HG03571 (cell line): ENCODE results near the gene LSM14A.
A peak's percentile ranks its signal among the peaks of the same experiment; 100 is the strongest.

Experiments
- ATAC-seq: cut with Tn5 transposase; IDR thresholded peaks from one replicate; pipeline ENCODE4 v1.9.1; 2021; ENCODE audit not compliant: unreplicated experiment

LSM14A gene

DNA sequence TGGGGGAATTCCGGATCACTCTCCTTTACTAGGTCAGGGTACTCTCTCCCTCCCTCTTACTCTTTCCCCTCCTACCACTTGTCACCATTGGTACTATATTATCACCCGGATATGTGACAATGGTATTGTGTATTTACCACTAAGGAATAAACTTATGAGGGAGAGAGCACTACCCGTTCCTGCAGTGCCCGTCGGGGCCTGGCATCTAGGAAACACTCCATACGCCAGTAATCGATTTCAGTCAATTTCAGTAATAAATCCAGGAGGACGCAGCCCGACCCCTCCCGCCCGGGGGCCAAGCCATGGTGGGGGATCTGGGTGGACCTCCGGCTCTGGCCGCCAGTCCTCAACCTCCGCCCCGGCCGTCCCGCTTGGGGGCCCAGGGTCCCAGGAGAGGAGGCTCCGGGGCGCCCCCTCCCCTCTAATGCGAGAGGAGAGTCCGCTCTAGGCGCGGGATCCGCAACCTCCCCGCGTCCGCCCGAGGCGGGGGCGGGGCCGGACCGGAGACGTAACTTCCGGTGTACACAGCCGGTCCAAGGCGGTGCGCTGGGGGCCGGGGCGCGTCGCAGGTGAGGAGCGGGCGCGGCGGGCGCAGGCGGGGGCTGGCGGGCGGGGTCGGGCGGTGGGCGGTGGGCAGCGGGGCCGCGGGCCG lies 81.9 kb downstream of the LSM14A start, which contains the start of gene GARRE1:
GARRE1 (plus strand) TSS at position 509 of the 652 bp plus-strand sequence. CDS start 45,920 bp downstream, outside the sequence.
- ATAC-seq, result peak; percentile 92

- peak; percentile 48 for ATAC-seq
These were observed 82.6 kb downstream of the LSM14A start for GRCh38 chr19:34254698-34255432.

- no peak for ATAC-seq
These were observed 83.2 kb downstream of the LSM14A start for GRCh38 chr19:34255546-34255945.

DNA sequence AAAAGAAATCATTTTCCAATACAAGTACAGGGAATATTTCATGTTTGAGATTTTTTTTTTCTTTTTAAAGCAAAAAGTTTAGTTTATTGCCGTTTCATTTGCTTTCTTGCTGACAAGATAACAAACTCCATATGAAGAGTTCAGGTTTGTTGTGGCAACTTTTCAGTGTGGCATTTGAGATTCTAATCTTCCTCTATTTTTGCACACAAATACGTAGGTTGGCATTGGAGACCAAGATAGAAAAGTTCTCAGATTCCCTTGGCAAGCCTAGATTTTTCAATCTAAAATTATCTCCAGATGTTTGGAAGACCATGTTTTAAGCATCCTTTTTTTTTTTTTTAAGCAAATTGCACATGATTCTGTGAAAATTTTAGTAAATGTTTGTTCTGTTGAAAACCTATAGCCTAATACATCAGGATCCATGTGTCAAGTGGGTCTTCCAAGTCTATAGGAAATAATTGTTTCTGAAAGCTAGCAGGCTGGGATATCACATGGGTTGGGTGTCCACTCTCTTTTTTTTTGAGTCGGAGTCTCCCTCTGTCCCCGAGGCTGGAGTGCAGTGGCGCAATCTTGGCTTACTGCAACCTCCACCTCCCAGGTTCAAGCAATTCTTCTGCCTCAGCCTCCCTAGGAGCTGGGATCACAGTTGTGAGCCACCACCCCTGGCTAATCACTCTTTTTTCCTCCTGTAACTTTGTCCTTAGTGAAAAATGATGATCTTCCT lies 84.7 kb downstream of the LSM14A start:
- no peak for ATAC-seq

DNA sequence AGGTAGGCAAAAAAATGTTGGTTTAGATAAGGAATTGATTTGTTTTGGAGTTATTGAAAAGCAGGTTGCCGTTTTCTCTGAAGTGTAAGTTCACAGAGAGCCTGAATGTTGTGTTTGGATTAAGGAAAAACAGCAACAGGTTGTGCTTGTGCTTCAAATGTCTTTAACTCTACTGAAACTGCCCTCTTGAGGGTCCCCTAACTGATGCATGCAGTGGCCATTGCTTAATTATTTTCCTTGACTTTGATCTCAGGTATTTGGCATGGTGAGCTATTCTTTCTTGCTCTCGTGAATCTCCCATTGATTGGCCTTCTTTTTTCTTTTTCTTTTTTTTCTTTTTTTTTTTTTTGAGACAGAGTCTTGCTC lies 85.2 kb downstream of the LSM14A start:
- ATAC-seq, result no peak

- ATAC-seq, result no peak
These were observed 87.2 kb downstream of the LSM14A start for GRCh38 chr19:34259367-34260095.

- no peak for ATAC-seq
These were observed 88.5 kb downstream of the LSM14A start for GRCh38 chr19:34260771-34261173.

GRCh38 chr19:34261334-34262109 lies 89.2 kb downstream of the LSM14A start:
- ATAC-seq, result no peak

DNA sequence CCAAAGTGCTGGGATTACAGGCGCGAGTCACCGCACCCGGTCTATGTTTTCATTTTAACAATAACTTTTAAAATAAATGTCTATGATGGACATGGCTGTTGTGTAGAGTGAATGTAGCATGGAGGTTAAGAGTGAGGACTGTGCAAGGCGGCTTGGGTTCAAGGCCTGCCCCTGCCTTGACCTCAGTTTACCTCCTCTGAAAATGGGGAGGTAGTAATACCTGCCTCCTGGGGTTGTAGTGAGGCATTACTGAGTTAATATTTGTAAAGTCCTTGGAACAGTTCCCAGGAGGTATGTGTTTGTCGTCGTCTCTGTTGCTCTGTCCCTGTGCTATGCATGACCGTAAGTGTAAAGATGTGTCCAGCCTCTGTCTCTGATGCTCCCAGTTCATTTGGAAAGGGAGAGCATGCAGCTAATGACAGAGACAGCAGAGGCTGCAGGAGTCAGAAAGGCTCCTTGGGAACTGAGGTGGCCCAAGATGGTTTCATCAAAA lies 91.5 kb downstream of the LSM14A start:
- no peak for ATAC-seq

DNA sequence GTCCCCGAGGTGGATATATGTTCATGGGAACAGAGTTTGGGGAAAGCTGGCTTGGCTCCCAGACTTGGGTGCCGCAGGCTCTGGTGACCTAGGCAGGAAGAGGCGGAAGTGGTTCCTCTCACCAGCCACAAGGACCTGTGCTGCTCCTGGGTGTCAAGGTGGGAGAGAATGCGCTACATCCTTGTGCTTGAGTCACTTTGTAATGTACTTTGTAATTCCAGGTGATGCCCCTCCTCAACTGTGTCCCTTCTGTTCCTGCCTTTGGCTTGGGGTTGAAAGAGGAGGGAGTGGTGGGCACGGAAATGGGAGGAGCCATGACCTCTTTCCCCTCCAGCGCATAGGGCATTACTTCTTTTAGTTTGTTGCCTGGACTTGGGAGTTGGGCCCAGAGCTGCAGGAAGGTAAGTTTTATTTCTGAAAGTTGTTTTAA lies 92.9 kb downstream of the LSM14A start:
- ATAC-seq, result no peak

DNA sequence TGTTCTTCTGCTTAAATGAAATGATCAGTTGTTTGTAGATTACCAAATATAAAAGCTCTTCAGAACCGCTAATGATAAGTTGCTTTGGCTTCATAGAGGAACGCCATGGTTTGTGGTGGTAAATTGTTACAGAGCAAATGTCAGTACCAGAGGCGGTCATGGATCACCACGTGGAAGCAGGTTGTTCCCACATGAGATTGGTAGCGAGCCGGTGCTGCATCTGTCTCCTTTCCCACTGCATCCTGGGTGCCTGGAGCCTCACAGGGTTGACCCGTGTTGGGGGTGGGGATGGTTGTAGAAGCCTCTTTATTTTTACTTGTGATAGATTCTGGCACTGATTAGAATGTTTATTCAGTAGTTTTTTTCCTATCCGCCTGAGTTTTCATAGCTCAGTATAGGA lies 96.8 kb downstream of the LSM14A start:
- no peak for ATAC-seq

DNA sequence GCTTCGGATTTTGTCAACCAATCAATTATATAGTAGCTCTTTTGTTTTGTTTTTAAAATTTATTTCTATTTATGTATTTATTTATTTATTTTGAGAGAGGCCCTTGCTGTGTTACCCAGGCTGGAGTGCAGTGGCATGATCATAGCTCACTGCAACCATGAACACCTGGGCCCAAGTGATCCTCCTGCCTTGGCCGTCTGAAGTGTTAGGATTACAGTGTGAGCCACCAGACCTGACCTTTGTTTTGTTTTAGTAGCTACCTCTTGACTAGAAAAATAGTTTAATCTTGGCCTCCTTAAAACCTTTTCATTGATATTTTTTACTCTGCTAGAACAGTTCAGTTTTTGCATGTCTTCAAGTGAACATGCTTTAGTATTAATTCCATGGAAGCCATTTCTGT lies 97.2 kb downstream of the LSM14A start:
- no peak for ATAC-seq

GRCh38 chr19:34269968-34270621 lies 97.8 kb downstream of the LSM14A start:
- peak; percentile 76 for ATAC-seq

- no peak for ATAC-seq
These were observed 100.8 kb downstream of the LSM14A start for GRCh38 chr19:34273121-34273520.

- no peak for ATAC-seq
These were observed 102.1 kb downstream of the LSM14A start for GRCh38 chr19:34274284-34274826.

DNA sequence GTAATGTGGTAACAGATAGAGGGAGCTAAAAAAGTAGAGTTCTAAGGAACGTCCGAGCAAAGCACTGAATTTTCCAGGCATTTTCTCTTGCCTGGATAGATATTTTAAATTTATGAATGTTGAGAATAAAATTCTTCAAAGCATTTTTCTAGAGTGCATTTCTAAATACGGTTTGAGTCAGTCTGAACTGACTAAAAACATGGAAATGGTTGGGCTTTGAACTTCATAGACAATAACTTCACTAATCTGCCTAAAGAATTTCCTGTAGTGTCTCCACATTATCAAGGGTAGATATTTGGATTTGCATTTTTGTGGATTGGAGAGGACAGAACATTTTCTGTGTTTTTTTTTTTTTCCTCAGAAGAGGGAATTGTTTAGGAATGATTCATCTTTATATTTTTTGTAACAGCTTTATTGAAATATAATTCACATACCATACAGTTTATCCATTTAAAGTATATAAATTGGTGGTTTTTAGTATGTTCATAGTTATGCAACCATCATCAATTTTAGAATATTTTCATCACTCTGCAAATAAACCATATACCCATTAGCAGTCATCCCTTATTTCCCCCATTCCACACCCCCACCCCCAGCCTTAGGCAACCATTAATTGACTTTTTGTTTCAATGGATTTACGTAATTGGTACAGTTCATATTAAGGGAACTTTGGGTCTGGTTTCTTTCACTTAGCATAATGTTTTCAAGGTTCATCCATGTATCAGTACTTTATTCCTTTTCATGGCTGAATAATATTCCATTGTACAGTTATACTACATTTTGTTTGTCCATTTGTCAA lies 102.7 kb downstream of the LSM14A start:
- no peak for ATAC-seq

DNA sequence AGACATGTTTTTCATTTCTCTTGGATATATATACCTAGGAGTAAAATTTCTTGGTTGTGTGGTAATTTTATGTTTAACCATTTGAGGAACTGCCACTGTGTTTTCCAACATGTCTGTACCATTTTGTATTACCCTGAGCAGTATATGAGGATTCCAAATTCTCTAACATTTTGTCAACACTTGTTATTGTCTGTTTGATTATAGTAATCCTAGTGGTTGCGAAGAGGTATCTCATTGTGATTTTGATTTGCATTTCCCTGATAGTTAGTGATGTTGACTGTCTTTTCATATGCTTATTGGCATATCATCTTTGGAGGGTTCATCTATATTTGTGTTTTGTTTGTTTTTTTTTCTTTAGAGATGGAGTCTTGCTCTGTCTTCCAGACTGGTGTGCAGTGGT lies 103.4 kb downstream of the LSM14A start:
- no peak for ATAC-seq

DNA sequence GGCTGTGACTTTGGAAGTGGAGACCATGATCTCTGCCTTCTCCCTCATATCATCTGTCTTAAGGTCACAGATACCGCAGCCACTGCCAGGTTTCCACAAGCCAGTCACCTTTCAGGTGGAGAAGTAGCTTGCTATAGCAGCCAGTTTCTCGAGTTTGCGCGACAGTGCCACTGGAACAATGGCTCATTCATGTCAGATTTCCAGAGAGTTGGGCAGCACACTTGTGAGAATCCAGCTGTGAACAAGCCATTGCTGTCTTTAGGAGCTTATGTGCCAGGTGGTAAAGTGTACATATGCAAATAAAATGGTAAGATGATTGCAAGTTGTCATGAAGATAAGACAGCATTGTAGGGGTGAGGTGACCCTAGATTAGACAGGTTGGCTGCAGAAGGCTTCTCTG lies 104.3 kb downstream of the LSM14A start:
- ATAC-seq, result no peak

- ATAC-seq, result no peak
These were observed 104.9 kb downstream of the LSM14A start for GRCh38 chr19:34277244-34277643.
